ENCODE results near the gene SYPL1. TPM values are rescaled to one million over a fixed set of nuclear protein-coding genes. Genes with fewer than 3 reads are reported as not detected.

SYPL1 gene
- total RNA-seq, 3 donors from 2014 or later: 73.8 to 109 (median 80.8) TPM

- H3K4me3 ChIP-seq: no peak overlapping the region
- H3K36me3 ChIP-seq (ENCODE audit: low read depth): no peaks in the 10 kb centered on the region
- no peaks in the 10 kb centered on the region for H3K4me1 ChIP-seq (ENCODE audit: low read depth)
- H3K9me3 ChIP-seq: no peaks in the 10 kb centered on the region
- DNase-seq (no peak), ATAC-seq (no peak)
- no peak for TF ChIP-seq CTCF (IDR thresholded peaks at IDR 0.05)
- intact Hi-C loops (cut with DNase I, micrococcal nuclease): no loop called here
Observed at GRCh38 chr7:106085015-106085414, 27.1 kb downstream of the SYPL1 start.

- H3K9me3 ChIP-seq: no peaks in the 10 kb centered on the region
- intact Hi-C loops (cut with DNase I, micrococcal nuclease): no loop called here
- ATAC-seq (no peak), DNase-seq (no peak)
- H3K4me1 ChIP-seq (ENCODE audit: low read depth): no peaks in the 10 kb centered on the region
- no peak for TF ChIP-seq CTCF (IDR thresholded peaks at IDR 0.05)
- no peaks in the 10 kb centered on the region for H3K36me3 ChIP-seq (ENCODE audit: low read depth)
- no peak overlapping the region for H3K4me3 ChIP-seq
Observed at GRCh38 chr7:106083717-106084116, 28.4 kb downstream of the SYPL1 start.

GRCh38 chr7:106082087-106082854, 29.8 kb downstream of the SYPL1 start:
- ATAC-seq (no peak), DNase-seq (no peak)
- intact Hi-C loops (cut with DNase I, micrococcal nuclease): no loop called here
- no peaks in the 10 kb centered on the region for H3K36me3 ChIP-seq (ENCODE audit: low read depth)
- no peaks in the 10 kb centered on the region for H3K9me3 ChIP-seq
- no peak for TF ChIP-seq CTCF (IDR thresholded peaks at IDR 0.05)
- H3K4me3 ChIP-seq: no peak overlapping the region
- H3K4me1 ChIP-seq (ENCODE audit: low read depth): no peaks in the 10 kb centered on the region

- DNase-seq: no peak
Observed at GRCh38 chr7:106080300-106080987, 31.7 kb downstream of the SYPL1 start.

GRCh38 chr7:106076537-106076936, 35.6 kb downstream of the SYPL1 start:
- ATAC-seq: no peak
- Histone ChIP-seq H3K4me3 (no peak overlapping the region), H3K9me3 (no peaks in the 10 kb centered on the region), H3K36me3 (ENCODE audit: low read depth) (no peaks in the 10 kb centered on the region), H3K4me1 (ENCODE audit: low read depth) (peaks cover 13% of the 10 kb centered on the region)
- intact Hi-C loops (cut with DNase I, micrococcal nuclease): no loop called here
- DNase-seq: no peak
- TF ChIP-seq CTCF (IDR thresholded peaks at IDR 0.05): no peak

More at GRCh38 chr7:106080300-106080987, 31.7 kb downstream of the SYPL1 start:
- no peak for ATAC-seq
- no peaks in the 10 kb centered on the region for H3K9me3 ChIP-seq
- intact Hi-C loops (cut with DNase I, micrococcal nuclease): no loop called here
- H3K4me1 ChIP-seq (ENCODE audit: low read depth): no peaks in the 10 kb centered on the region
- TF ChIP-seq CTCF (IDR thresholded peaks at IDR 0.05): no peak
- H3K4me3 ChIP-seq: no peak overlapping the region
- no peaks in the 10 kb centered on the region for H3K36me3 ChIP-seq (ENCODE audit: low read depth)

Data from mucosa of descending colon (tissue), 3 donors.